Activated T-helper 1 cell treated with anti-CD3 and anti-CD28 coated beads, Interleukin-12 subunit alpha, Interleukin-12 subunit beta, Interleukin-2, Interleukin-4 antibody, amounts not matched to agents 30 ng/mL and 10 ng/mL and 1 ng/mL, durations not matched to agents 14 hours and 24 hours and 36 hours (primary cell): ENCODE results near the gene HOXA10. TPM values are rescaled to one million over a fixed set of nuclear protein-coding genes. Genes with fewer than 3 reads are reported as not detected.

Experiments
- DNase-seq: peaks from one replicate; pipeline ENCODE4 v3.0.0; 2021; ENCODE audit warnings: low spot score
- H3K27ac Mint-ChIP-seq: one replicate; pipeline ENCODE4 v1.8.0; 2021; ENCODE audit warnings: mild to moderate bottlenecking, mixed read lengths
- H3K27me3 Mint-ChIP-seq: one replicate; pipeline ENCODE4 v1.8.0; 2022; ENCODE audit warnings: mild to moderate bottlenecking, moderate library complexity, mixed read lengths; ENCODE audit not compliant: insufficient read depth
- H3K36me3 Mint-ChIP-seq: one replicate; pipeline ENCODE4 v1.8.0; 2021; ENCODE audit warnings: low read depth, mixed read lengths
- H3K4me1 Mint-ChIP-seq: one replicate; pipeline ENCODE4 v1.8.0; 2021; ENCODE audit warnings: low read depth, mixed read lengths
- H3K4me3 Mint-ChIP-seq: one replicate; pipeline ENCODE4 v1.8.0; 2021; ENCODE audit warnings: mild to moderate bottlenecking, moderate library complexity, mixed read lengths
- H3K9me3 Mint-ChIP-seq: one replicate; pipeline ENCODE4 v1.8.0; 2021; ENCODE audit warnings: mixed read lengths
- intact Hi-C: fragments of 100-400 bp; cut with micrococcal nuclease; formaldehyde crosslinking; loops from one replicate; pipeline ENCODE4 v1.15.1; 2024
- total RNA-seq: library from RNA; stranded (reverse); gene quantifications from 2 replicates; pipeline ENCODE4 v1.2.3, GENCODE V29; 2022

Gene HOXA10
- total RNA-seq, 1 donor from 2014 or later = not detected

- H3K4me1 Mint-ChIP-seq = peaks cover 25% of the 10 kb centered on the region
- H3K4me3 Mint-ChIP-seq = peak overlapping the region; percentile 54
- H3K36me3 Mint-ChIP-seq = no peaks in the 10 kb centered on the region
- intact Hi-C loops = loop anchor here (5.0 kb wide), 1 partner anchor 58 kb away; the partner anchor contains the start of gene HOXA1
- peak overlapping the region; percentile 68 for H3K27ac Mint-ChIP-seq
- no peak for DNase-seq
- peaks cover 84% of the 10 kb centered on the region for H3K27me3 Mint-ChIP-seq
- H3K9me3 Mint-ChIP-seq = no peaks in the 10 kb centered on the region
Observed at GRCh38 chr7:27154901-27155815, 19.0 kb downstream of the HOXA10 start.

DNA sequence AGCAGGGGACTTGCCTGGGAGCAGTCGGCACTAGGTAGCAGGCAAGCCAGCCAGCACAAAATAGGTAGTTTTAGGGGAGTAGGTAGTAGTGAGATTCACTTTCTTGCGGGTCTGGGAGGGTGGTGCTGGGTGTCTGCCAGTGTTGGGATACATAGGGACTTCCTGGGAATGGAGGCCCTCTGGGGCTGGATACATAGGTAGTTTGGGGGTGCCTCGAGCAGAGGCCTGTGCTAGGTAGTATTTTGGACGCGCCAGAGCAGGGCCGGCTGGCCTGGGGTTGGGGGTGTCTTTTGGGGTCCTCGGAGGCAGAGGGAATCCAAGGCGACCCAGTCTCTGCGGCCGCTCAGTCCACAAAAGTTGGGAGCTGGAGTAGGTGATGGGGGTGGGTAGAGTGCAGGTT lies 19.8 kb downstream of the HOXA10 start:
- no peak for DNase-seq

GRCh38 chr7:27153526-27153925 lies 20.6 kb downstream of the HOXA10 start:
- intact Hi-C loops = loop anchor here (1.0 to 5.0 kb wide), 2 partner anchors 8 to 56 kb away; partner anchors contain the start of gene HOXA1
- H3K27me3 Mint-ChIP-seq = peaks cover 85% of the 10 kb centered on the region
- H3K4me3 Mint-ChIP-seq = no peak overlapping the region
- no peak for DNase-seq
- no peak overlapping the region for H3K27ac Mint-ChIP-seq
- H3K36me3 Mint-ChIP-seq = no peaks in the 10 kb centered on the region
- H3K4me1 Mint-ChIP-seq = peaks cover 18% of the 10 kb centered on the region
- H3K9me3 Mint-ChIP-seq = no peaks in the 10 kb centered on the region

More for the DNA sequence above, 19.8 kb downstream of the HOXA10 start:
- no peak overlapping the region for H3K4me3 Mint-ChIP-seq
- peaks cover 18% of the 10 kb centered on the region for H3K4me1 Mint-ChIP-seq
- H3K27ac Mint-ChIP-seq = no peak overlapping the region
- no peaks in the 10 kb centered on the region for H3K9me3 Mint-ChIP-seq
- intact Hi-C loops = loop anchor here (5.0 kb wide), 1 partner anchor 57 kb away; the partner anchor contains the start of gene HOXA1
- no peaks in the 10 kb centered on the region for H3K36me3 Mint-ChIP-seq
- peaks cover 85% of the 10 kb centered on the region for H3K27me3 Mint-ChIP-seq

- Mint-ChIP-seq H3K36me3 (no peaks in the 10 kb centered on the region), H3K27me3 (peaks cover 86% of the 10 kb centered on the region), H3K4me3 (no peak overlapping the region), H3K9me3 (no peaks in the 10 kb centered on the region), H3K4me1 (peaks cover 18% of the 10 kb centered on the region), H3K27ac (no peak overlapping the region)
- intact Hi-C loops = loop anchor here (1.0 to 5.0 kb wide), 3 partner anchors 8 to 56 kb away; partner anchors contain the start of genes HOXA1 and HOXA11
- DNase-seq = no peak
Observed at GRCh38 chr7:27152816-27153442, 21.2 kb downstream of the HOXA10 start.

DNA sequence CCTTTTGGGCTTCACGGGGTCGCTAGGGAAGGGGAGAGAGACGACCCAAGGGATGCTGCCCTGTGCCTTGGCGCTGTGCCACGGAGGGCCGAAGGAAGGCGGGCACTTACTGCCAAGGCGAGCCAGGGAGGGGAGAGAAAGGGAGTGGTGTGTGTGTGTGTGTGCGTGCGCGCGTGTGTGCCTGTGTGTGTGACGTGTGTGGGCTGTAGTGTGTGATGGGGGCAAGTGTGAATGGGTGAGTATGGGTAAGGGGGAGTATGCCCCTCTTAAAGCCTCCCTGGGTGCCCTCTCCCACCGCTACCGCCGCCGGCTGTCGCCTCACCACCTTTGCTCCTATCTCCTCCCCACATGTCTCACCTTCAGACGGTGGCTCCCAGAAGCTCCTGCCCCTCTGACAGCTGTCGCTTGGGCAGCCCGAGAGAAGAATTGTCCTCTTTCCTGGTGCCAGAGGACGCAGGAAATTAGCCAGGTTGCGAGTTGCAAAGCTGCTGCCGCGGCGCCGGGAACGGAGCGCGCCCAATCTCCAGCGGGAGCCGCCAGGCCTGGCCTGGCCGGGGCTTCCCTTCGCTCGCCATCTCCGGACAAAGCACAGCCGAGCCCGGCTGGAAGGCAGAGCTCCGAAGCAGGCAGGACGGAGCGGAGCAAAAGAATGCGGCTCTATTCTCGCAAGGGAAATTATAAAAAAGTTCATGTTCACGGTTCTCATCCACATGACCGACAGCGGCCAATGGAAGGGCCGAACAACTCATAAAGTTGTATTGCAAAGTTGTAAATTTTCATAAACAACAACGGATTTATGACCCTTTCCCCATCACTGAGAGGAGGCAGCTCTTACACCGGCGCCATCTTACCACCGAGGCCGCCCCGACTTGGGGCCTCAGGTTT lies 21.9 kb downstream of the HOXA10 start, which contains the start of gene HOXA3:
HOXA3 (minus strand) TSS at position 653 of the 885 bp plus-strand sequence. CDS start 41,943 bp downstream, outside the sequence.
- peak within 1 kb of the TSS; percentile 12 for H3K27ac Mint-ChIP-seq
- DNase-seq = no peak

DNA sequence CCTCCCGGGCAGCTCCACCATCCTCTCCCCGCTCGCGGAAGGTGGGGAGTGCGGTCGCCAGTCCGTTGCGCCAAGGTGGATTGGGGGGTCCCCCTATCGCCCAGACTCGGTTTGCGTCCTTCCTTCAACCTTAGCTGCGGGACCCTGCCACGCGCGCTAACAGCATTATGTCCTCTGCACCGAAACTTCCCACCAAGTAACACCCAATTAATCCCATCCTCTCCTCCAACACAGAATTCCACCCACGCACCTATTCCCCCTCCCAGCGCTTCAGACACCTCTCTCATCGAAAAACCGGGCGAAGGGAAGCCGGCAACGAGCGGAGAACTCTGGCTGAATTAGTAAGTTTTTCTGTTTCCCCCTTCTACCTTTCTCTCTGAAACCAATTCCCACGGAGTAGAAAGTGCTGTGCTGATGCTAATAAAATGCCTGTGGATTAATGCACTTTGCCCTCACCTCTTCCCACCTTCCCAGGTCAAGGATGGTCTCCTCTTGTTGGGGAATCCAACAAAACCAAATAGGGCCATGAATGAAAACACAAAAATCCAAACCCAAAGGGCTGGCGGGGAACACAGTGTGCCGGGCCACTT lies 22.7 kb downstream of the HOXA10 start:
- H3K27ac Mint-ChIP-seq = peak overlapping the region; percentile 12
- no peaks in the 10 kb centered on the region for H3K9me3 Mint-ChIP-seq
- intact Hi-C loops = loop anchor here (2.0 to 5.0 kb wide), 2 partner anchors 17 to 54 kb away; partner anchors contain the start of gene HOXA1
- H3K27me3 Mint-ChIP-seq = peaks cover 84% of the 10 kb centered on the region
- no peak for DNase-seq
- H3K36me3 Mint-ChIP-seq = peaks cover 3% of the 10 kb centered on the region
- H3K4me1 Mint-ChIP-seq = peaks cover 18% of the 10 kb centered on the region
- H3K4me3 Mint-ChIP-seq = peak overlapping the region; percentile 57

More for the DNA sequence above, 21.9 kb downstream of the HOXA10 start, which contains the start of gene HOXA3:
- no peaks in the 10 kb centered on the region for H3K9me3 Mint-ChIP-seq
- H3K27me3 Mint-ChIP-seq = peaks cover 82% of the 10 kb centered on the region
- intact Hi-C loops = loop anchor here (1.0 to 5.0 kb wide), 3 partner anchors 17 to 55 kb away; partner anchors contain the start of genes HOXA1 and HOXA11
- peak within 1 kb of the TSS; percentile 57 for H3K4me3 Mint-ChIP-seq
- H3K4me1 Mint-ChIP-seq = peaks cover 18% of the 10 kb centered on the region
- H3K36me3 Mint-ChIP-seq = peaks cover 1% of the 10 kb centered on the region

DNA sequence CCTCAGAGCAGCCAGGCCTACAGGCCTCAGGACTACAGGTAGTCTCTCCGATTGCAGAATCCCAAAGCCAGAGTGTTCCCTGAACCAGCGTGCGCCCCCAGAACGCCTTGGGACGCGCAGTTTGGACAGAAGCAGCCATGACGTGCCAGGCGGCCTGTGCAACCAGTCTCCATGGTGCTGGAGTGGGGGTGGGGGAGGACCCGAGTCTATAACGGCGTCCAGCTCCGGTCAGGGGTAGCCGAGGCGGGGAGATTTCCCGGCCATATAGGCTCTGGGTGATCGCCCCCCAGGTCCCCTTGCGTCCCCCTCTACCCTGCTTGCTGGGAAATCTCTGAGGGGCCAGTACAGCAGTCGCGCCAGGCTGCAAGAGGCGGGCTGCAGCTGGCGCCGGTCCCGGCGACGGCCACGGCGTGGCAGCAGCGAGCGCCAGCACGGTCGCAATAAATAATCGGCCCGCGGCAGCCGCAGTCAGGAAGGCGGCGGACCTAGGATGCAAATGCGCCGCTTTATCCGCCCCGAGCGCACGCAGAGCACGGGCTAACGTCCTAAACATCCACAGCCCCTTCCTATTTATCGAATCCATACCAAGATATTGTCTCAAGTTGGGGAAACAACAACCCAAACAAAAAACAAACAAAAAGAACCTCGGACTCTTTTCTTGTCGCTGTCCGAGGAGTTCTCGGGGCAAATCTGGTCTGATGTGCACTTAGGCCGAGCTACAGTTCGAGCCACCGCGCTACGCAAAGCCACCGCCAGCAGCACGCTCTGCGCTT lies 23.4 kb downstream of the HOXA10 start:
- H3K36me3 Mint-ChIP-seq = peaks cover 3% of the 10 kb centered on the region
- H3K27ac Mint-ChIP-seq = peak overlapping the region; percentile 7
- no peaks in the 10 kb centered on the region for H3K9me3 Mint-ChIP-seq
- intact Hi-C loops = loop anchor here (2.0 to 5.0 kb wide), 2 partner anchors 16 to 53 kb away; partner anchors contain the start of gene HOXA1
- peaks cover 88% of the 10 kb centered on the region for H3K27me3 Mint-ChIP-seq
- H3K4me3 Mint-ChIP-seq = peak overlapping the region; percentile 57
- peaks cover 18% of the 10 kb centered on the region for H3K4me1 Mint-ChIP-seq
- peak; percentile 46 for DNase-seq

DNA sequence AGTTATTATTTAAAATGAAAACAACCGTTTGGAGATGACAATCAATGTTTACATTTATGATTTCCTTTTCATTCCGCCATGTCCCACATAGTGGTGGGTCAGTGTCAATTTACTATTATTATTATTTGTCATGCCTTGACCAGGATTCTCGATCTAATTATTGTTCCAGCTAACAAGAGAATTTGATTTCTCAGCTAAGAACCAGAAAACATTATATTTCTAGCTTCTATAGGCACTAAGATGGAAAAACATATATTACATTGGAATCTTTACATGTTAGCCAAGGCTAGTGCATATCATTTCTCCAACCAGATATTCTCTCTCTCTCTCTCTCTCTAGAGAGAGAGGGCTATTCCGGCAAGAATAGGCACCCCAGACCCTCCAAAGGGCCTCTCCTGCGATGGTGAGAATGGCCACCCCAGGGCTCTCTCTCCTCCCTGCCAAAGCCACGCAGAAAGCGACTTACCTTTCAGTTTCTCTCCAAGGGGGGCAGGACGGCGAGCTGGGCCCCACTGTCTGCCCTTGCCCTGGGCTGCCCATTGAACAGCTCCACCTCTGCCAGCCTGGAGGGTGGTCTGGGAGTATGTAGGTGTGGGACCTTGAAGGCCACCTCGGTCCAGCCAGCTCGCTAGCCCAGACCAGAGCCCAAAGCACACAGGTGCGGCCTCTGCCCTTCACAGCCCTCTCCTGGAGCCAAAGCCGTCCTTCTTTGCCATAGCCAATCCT lies 24.1 kb downstream of the HOXA10 start:
- intact Hi-C loops = loop anchor here (2.0 to 5.0 kb wide), 2 partner anchors 15 to 53 kb away; partner anchors contain the start of gene HOXA1
- H3K9me3 Mint-ChIP-seq = no peaks in the 10 kb centered on the region
- no peak overlapping the region for H3K27ac Mint-ChIP-seq
- H3K4me1 Mint-ChIP-seq = peaks cover 17% of the 10 kb centered on the region
- no peak for DNase-seq
- H3K27me3 Mint-ChIP-seq = peaks cover 85% of the 10 kb centered on the region
- no peak overlapping the region for H3K4me3 Mint-ChIP-seq
- H3K36me3 Mint-ChIP-seq = peaks cover 3% of the 10 kb centered on the region

DNA sequence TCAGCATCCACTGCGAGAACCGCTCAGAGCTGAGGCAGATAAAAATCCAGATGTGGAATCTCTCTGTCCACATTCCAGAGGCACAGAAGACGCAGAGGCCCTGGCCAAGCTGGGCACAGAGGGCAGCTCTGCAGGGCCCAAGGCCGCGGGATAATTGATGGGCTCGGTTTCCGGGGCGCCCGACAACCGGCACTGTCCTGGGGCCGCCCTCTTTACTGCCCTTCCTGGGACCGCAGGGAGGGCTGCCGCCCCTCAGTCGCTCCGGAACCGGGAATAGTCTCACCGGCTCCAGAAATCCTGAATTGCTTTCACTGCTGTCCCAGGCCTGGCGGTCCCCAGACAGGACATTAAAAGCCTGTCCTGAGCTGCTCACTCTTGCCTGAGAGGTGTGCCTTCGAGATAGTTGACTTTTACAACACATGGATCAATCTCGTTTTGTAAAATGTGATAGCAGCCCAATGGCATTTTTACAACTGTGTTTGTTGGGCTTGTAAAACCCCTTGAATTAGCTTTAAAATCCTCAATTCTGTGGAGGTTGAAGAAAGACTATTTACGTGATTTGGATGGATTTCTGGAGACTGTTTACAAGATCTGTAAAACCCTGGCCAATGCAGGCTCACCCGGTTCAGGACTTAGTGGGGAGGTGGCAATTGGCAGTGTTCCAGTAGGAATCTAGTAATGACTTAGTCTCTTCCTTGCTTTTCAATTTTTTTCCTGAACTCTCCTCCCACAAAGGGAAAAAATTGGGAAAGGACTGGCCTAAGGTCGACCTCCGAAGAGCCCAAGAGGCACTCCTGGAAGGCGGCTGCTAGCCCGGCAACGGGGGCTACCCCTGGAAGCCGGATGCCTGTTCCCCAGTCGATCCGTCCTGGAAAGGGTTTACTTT lies 25.1 kb downstream of the HOXA10 start:
- intact Hi-C loops = no loop called here
- no peak overlapping the region for H3K27ac Mint-ChIP-seq
- peaks cover 75% of the 10 kb centered on the region for H3K27me3 Mint-ChIP-seq
- peaks cover 10% of the 10 kb centered on the region for H3K4me1 Mint-ChIP-seq
- no peak overlapping the region for H3K4me3 Mint-ChIP-seq
- no peak for DNase-seq
- peaks cover 3% of the 10 kb centered on the region for H3K36me3 Mint-ChIP-seq
- H3K9me3 Mint-ChIP-seq = no peaks in the 10 kb centered on the region
